Measurements from ENCODE around the gene TRAK1. TPM values are rescaled to one million over a fixed set of nuclear protein-coding genes. Genes with fewer than 3 reads are reported as not detected.

Gene TRAK1
- total RNA-seq, 1 donor from 2014 or later = 35.4 TPM

DNA sequence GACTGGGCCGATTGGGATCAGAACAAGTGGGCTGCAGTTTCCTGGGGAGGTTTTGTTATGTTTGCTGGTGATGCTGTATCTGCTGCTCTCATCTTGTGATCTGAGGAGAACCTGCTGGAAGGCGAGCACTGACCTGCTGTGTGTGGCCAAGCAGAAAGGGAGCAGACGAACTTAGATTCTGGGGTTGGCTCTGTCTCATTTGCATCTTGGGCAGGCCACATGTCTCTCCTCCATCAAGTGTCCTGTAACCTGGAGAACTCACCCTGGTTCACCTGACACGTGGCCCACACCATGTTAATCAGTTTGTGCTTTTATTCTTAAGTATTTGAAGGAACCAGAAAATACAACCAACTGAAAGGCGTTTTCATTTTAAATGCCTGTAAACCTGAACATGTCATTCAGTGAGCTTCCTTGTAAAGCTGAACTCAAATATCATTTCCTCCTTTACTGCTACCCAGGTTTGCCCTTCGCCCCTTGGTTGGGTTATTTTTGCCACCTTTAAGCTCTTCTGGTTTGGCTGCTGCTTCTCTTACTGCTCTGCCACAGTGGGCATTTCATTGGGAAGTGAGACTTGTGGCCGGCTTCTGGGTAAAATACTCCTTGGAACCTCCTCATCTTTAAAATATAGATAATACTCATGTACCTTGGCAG is 33.5 kb upstream of the TRAK1 start:
- Mint-ChIP-seq H3K9me3 (no peaks in the 10 kb centered on the region), H3K27ac (no peak overlapping the region), H3K4me1 (peaks cover 11% of the 10 kb centered on the region), H3K36me3 (ENCODE audit: low read depth) (peaks cover 5% of the 10 kb centered on the region), H3K4me3 (no peak overlapping the region), H3K27me3 (no peaks in the 10 kb centered on the region)
- intact Hi-C loops (cut with micrococcal nuclease) = no loop called here
- no peak for DNase-seq

DNA sequence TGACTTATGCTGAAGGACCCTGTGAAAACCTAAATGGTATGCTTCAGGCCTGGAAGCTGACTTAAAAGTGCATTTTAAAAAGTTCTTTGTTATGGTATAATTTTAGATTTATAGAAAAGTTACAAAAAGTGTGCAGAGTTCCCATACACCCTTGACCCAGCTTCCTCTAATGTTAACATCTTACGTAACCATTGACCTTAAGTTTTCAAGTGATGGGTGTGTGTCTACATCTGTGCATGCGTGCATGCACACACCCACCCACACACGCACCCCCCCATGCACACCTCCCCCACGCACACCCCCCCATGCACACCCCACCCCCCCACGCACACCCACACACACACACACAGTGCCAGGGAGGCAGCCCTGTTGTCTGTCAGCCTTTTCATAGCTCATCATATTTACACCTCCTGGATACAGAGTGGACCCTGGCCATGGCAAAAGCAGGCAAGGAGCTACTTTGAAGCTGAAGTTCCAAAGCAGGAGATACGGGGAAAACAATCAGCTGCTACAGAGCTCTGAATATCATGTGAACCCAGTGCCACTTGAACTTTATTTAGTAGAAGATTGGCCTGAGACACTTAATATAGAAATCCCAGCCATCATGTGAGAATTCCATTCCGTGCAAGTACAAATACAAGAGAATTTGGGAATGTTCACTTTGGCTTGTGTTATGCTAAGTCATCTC is 30.0 kb upstream of the TRAK1 start:
- H3K9me3 Mint-ChIP-seq = no peaks in the 10 kb centered on the region
- H3K4me1 Mint-ChIP-seq = peaks cover 4% of the 10 kb centered on the region
- intact Hi-C loops (cut with micrococcal nuclease) = no loop called here
- no peak for DNase-seq
- H3K27ac Mint-ChIP-seq = no peak overlapping the region
- H3K27me3 Mint-ChIP-seq = no peaks in the 10 kb centered on the region
- H3K36me3 Mint-ChIP-seq (ENCODE audit: low read depth) = no peaks in the 10 kb centered on the region
- H3K4me3 Mint-ChIP-seq = no peak overlapping the region

DNA sequence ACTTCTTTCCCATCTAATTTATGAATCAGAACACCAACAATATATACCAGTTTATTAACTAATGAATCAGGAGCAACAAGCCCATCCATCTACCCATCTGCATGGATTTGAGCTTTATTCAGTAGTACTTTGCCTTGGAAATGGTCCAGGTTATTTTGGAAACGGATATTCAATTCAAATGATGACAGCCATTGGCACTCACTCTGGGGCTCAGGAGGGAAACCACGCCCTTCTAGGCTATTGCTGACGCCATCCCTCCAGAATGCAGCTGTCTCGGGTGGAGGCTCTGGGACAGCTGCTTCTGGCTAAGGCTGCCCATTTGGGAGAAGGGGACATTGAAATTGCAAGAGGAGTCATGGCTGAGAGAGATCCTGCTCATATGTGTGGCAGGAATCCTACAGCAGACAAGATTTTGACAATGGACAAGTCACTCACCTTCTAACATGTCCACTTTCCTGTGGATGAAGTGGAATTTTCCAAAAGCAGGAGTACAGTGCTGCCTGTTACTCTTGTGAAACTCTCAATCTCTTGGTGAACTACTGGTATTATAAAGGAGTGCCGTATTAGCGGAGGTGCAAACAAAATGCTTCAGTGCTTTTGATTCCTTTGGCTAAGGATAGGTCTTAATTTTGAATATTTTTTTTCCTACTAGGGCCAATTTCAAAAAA is 29.3 kb upstream of the TRAK1 start:
- Mint-ChIP-seq H3K27ac (no peak overlapping the region), H3K36me3 (ENCODE audit: low read depth) (no peaks in the 10 kb centered on the region), H3K4me1 (peaks cover 4% of the 10 kb centered on the region), H3K27me3 (no peaks in the 10 kb centered on the region), H3K9me3 (no peaks in the 10 kb centered on the region), H3K4me3 (no peak overlapping the region)
- DNase-seq = no peak
- intact Hi-C loops (cut with micrococcal nuclease) = no loop called here

DNA sequence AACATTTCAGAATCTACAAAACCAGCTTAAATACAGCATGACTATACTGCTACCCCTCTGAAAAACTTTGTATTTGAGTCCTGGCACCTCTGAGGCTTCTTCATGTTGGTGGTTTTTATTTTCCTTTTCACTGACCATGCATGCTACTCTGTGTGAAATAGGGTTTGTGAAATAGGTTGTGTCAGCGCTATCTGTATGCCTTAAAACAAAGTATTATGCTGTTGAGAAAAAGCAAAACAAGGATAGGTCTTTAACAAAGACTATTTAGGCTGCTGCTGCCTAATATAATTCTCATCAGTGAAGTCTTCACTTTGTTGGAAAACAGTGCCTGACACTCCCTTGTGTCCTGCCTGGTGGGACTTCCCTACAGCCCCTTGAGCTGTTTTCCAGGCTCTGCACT is 28.7 kb upstream of the TRAK1 start:
- Mint-ChIP-seq H3K36me3 (ENCODE audit: low read depth) (no peaks in the 10 kb centered on the region), H3K4me3 (no peak overlapping the region), H3K27ac (no peak overlapping the region), H3K4me1 (peaks cover 4% of the 10 kb centered on the region), H3K9me3 (no peaks in the 10 kb centered on the region), H3K27me3 (no peaks in the 10 kb centered on the region)
- intact Hi-C loops (cut with micrococcal nuclease) = no loop called here
- no peak for DNase-seq

DNA sequence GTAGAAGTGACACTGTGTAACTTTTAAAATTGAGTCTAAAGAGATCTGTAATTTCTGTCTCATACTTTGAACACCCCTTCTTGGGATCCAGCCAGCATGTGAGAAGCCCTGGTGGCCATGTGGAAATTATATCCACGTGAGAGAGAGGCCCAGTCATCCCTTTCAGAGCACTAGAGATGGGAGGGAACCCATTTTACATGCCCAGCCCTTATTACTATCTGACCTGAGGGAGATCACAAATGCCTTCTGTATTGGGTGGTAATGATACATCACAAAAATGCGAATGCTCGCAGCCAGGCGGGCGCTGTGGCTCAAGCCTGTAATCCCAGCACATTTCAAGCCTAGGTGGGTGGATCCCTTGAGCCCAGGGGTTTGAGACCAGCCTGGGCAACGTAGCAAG is 27.3 kb upstream of the TRAK1 start:
- DNase-seq = no peak
- Mint-ChIP-seq H3K4me3 (no peak overlapping the region), H3K27me3 (no peaks in the 10 kb centered on the region), H3K36me3 (ENCODE audit: low read depth) (no peaks in the 10 kb centered on the region), H3K4me1 (peaks cover 4% of the 10 kb centered on the region), H3K27ac (no peak overlapping the region), H3K9me3 (no peaks in the 10 kb centered on the region)
- intact Hi-C loops (cut with micrococcal nuclease) = no loop called here

DNA sequence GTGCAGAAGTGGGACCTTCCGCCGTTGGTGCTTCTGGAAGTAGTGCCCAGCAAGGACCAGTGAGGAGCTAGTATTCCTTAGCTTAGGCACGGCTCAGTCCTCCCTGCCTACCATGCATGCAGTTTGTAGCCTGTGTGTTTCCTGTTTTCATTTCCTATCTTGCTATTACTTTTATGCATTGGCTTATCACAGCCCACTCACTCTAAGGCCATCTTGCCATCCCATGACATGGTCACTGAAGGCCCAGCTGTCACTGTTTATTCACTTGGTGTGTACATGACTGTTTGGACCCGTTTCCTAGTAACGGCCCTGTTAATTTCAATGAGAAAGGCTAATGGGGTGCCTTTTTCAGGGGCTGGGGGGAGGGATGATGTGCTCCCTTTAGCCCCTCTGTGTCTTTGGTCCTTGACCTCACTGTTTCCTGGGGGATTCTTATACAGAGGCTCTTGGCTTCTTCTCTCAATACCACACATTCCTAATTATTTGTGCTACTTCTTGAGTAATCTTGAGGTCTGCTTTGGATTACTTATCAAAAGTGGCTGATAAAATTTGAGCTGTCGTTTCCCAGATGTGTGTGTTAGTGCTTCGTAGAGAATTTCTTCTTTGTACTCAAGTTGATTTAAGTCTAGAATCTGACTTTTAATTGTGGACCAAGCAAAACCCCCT is 24.5 kb upstream of the TRAK1 start:
- Mint-ChIP-seq H3K27ac (no peak overlapping the region), H3K36me3 (ENCODE audit: low read depth) (no peaks in the 10 kb centered on the region), H3K27me3 (no peaks in the 10 kb centered on the region), H3K4me3 (no peak overlapping the region), H3K9me3 (no peaks in the 10 kb centered on the region), H3K4me1 (peaks cover 2% of the 10 kb centered on the region)
- intact Hi-C loops (cut with micrococcal nuclease) = no loop called here
- no peak for DNase-seq

DNA sequence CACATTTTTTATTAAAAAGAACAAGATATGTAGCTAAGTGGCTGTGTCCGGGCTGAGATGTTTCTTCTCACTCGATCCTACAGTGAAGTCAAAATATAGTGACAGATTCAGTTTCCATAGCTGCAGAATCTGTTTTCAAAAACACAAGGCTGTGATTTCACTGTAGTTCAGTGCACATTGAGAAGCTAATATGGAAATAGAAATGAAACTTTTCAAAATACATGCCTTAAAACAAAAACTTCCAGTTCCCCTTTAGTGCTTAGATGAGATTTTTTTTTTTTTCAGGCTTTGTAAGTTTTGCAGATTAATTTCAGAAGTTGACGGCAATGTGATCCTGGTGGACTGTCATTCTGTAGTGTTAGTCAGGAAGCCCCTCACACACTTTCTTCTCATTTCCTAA is 23.8 kb upstream of the TRAK1 start:
- Mint-ChIP-seq H3K4me3 (no peak overlapping the region), H3K27ac (no peak overlapping the region)
- intact Hi-C loops (cut with micrococcal nuclease) = no loop called here

DNA sequence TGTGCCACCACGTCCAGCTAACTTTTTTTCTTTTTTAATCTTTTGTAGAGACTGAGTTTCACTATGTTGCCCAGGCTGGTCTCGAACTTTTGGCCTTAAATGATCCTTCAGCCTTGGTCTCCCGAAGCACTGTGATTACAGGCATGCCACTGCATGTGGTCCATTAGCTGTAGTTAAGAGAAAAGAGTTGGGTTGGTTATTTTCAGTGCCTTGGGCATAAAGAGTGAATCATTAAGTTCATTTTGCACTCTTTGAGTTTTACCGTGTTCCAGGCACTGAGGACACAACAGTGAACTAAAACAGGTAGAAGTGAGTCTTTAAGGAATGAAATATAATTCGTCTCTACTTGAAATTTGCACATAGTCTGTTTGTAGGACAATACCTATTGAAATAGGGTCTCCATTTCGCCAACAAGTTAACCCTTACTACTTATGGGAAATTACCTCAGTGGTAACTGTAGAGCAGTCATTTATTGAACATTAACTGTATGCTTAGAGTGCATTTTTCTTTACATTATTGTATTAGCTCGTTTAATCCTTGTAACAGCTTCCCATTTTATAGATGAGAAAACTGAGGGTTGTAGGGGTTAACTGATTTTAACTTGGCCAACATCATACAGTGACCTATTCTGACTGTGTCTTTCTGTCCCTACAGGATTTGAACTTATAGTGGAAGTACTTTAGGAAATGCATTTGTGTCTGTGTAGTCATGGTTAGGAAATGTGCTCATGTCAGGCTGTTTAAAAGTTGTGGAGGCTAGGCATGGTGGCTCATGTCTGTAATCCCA is 22.7 kb upstream of the TRAK1 start:
- H3K27ac Mint-ChIP-seq = no peak overlapping the region
- H3K36me3 Mint-ChIP-seq (ENCODE audit: low read depth) = no peaks in the 10 kb centered on the region
- no peak for DNase-seq
- H3K27me3 Mint-ChIP-seq = no peaks in the 10 kb centered on the region
- intact Hi-C loops (cut with micrococcal nuclease) = no loop called here
- no peak overlapping the region for H3K4me3 Mint-ChIP-seq
- peaks cover 3% of the 10 kb centered on the region for H3K4me1 Mint-ChIP-seq
- H3K9me3 Mint-ChIP-seq = no peaks in the 10 kb centered on the region

More for the DNA sequence above, 23.8 kb upstream of the TRAK1 start:
- no peaks in the 10 kb centered on the region for H3K27me3 Mint-ChIP-seq
- peaks cover 2% of the 10 kb centered on the region for H3K4me1 Mint-ChIP-seq
- H3K9me3 Mint-ChIP-seq = no peaks in the 10 kb centered on the region
- DNase-seq = no peak
- H3K36me3 Mint-ChIP-seq (ENCODE audit: low read depth) = no peaks in the 10 kb centered on the region

DNA sequence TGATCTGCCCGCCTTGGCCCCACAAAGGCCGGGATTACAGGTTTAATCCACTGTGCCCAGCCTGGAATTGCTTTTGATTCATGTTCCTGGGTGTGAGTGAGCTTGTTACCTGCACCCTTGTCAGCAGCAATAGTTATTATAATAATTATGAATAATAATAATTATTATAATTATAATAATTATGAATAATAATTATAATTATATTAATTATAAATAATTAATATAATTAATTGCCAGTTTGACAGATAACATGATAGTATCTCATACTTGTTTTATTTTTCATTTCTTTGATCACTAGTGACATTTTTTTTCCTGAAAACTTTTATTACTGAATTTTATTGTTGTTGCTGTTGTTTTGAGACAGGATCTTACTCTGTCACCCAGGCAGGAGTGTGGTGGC is 21.1 kb upstream of the TRAK1 start:
- no peaks in the 10 kb centered on the region for H3K9me3 Mint-ChIP-seq
- no peak overlapping the region for H3K27ac Mint-ChIP-seq
- H3K36me3 Mint-ChIP-seq (ENCODE audit: low read depth) = peaks cover 1% of the 10 kb centered on the region
- DNase-seq = no peak
- H3K4me3 Mint-ChIP-seq = no peak overlapping the region
- H3K27me3 Mint-ChIP-seq = no peaks in the 10 kb centered on the region
- peaks cover 3% of the 10 kb centered on the region for H3K4me1 Mint-ChIP-seq
- intact Hi-C loops (cut with micrococcal nuclease) = no loop called here

DNA sequence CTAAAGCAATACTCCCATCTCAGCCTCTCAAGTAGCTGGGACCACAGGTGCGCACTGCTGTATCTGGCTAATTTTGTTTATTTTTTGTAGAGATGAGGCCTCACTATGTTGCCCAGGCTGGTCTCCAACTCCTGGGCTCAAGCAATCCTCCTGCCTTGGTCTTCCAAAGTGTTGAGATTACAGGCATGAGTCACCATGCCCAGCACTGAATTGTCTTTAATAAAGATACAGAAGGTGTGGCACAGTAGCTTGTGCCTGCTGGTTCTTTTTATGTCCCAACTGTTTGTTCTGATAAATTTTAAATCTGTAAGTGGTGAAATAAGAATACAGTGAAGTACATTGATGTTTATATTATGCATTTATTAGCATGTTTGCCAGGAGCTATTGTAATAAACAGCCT is 20.6 kb upstream of the TRAK1 start:
- peaks cover 3% of the 10 kb centered on the region for H3K4me1 Mint-ChIP-seq
- peaks cover 1% of the 10 kb centered on the region for H3K36me3 Mint-ChIP-seq (ENCODE audit: low read depth)
- H3K9me3 Mint-ChIP-seq = no peaks in the 10 kb centered on the region
- H3K27ac Mint-ChIP-seq = no peak overlapping the region
- H3K4me3 Mint-ChIP-seq = no peak overlapping the region
- intact Hi-C loops (cut with micrococcal nuclease) = no loop called here
- no peak for DNase-seq
- H3K27me3 Mint-ChIP-seq = no peaks in the 10 kb centered on the region

DNA sequence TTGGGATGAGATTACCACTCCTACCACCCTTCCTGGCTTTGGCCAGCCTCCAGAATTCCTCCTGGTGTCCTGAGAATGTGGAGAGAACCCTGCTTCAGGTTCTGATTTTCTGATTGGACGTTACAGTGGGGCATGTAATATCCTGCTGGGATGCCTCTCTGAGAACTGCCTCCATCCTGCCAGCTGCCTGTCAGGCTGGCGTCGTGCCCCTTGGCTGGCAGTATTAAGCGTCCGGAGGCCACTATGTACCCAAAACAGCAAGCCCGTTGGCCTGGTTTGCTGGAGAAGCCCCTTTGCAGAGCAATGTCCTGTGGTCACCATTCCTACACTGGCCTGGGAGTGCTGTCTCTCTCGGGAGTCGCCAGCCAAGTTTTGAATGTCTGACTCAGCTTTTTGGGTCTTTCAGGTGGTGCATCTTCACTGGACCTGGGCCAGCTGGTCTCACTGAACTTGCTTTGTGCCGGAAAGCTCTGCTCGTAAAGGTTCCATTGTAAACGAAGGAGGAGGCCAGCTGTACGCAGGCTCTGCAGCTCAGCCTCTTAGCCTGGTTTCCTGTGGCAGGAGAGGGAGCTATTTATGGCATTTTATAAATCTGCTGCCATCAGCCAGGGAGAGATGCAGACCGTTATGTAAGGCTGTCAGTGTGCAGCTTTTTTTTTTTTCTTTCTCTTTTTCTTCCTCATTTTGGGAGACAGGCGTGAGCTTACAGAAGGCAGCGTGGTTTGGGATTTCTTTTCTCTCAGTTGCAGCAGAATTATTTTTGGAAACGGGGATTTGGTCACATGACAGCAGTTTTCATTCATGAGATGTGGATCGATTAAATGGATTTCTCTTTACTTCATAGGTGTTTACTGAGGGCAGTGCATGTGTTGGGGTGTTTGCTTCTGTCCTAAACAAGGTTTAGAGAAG is 19.0 kb upstream of the TRAK1 start:
- no peak overlapping the region for H3K4me3 Mint-ChIP-seq
- H3K27me3 Mint-ChIP-seq = no peaks in the 10 kb centered on the region
- intact Hi-C loops (cut with micrococcal nuclease) = no loop called here
- no peak overlapping the region for H3K27ac Mint-ChIP-seq
- no peak for DNase-seq
- H3K36me3 Mint-ChIP-seq (ENCODE audit: low read depth) = peaks cover 1% of the 10 kb centered on the region
- peaks cover 3% of the 10 kb centered on the region for H3K4me1 Mint-ChIP-seq
- H3K9me3 Mint-ChIP-seq = peaks cover 4% of the 10 kb centered on the region

DNA sequence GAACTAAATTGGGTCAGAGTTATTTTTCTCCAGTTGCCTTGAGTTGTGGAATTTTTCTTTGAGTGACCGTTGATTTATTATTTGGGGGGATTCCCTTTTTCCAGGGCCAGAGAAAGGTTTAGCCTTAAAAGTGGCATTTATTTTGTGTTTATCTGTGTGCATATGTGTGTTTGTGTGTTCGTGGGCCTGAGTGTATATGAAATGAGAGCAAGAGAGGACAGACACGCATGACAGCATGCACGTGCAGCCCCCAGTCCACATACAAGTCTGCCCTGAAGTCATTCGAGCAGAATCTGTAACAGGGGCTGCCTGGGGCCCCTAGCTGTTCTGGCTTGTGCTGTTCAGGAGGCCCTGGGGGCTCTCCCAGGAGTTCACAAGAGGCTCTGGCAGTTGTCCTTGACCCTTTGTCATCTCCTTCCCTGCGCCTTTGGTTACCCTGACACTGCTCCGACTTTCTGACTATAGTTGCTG is 18.3 kb upstream of the TRAK1 start:
- no peak overlapping the region for H3K4me3 Mint-ChIP-seq
- DNase-seq = no peak
- H3K36me3 Mint-ChIP-seq (ENCODE audit: low read depth) = peaks cover 1% of the 10 kb centered on the region
- H3K27ac Mint-ChIP-seq = no peak overlapping the region
- H3K4me1 Mint-ChIP-seq = peaks cover 5% of the 10 kb centered on the region
- H3K27me3 Mint-ChIP-seq = no peaks in the 10 kb centered on the region
- intact Hi-C loops (cut with micrococcal nuclease) = no loop called here
- H3K9me3 Mint-ChIP-seq = peaks cover 4% of the 10 kb centered on the region

DNA sequence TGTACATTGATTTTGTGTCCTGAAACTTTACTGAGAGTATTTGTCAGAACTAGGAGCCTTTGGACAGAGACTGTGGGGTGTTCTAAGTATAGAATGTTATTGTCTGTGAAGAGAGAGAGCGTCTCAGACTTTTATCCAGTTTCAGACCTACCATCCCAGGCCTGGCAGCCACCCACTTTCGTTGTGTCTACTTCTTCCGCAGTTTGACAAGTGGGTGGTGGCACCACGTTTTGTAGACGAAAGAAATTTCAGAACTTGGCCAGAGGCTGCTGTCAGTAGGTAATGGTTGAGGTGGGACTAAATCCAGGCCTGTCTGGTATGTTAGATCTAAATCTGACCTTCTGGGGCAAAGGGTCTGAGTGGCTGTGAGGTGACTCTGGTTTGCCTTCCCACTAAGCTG is 13.4 kb upstream of the TRAK1 start:
- Mint-ChIP-seq H3K4me3 (no peak overlapping the region), H3K4me1 (peaks cover 27% of the 10 kb centered on the region), H3K27ac (no peak overlapping the region), H3K36me3 (ENCODE audit: low read depth) (peaks cover 3% of the 10 kb centered on the region), H3K9me3 (peaks cover 4% of the 10 kb centered on the region), H3K27me3 (no peaks in the 10 kb centered on the region)
- no peak for DNase-seq
- intact Hi-C loops (cut with micrococcal nuclease) = no loop called here
